ENCODE measurements around the gene ZMYM5. TPM values are rescaled to one million over a fixed set of nuclear protein-coding genes. Genes with fewer than 3 reads are reported as not detected.
"Not testable (repeated sequence)": the region's sequence is repeated elsewhere in the genome, so short reads cannot be mapped to it uniquely, and the experiment has no call there.

ZMYM5 gene
- total RNA-seq, 2 donors from 2014 or later = 6.4 to 13.8 TPM

DNA sequence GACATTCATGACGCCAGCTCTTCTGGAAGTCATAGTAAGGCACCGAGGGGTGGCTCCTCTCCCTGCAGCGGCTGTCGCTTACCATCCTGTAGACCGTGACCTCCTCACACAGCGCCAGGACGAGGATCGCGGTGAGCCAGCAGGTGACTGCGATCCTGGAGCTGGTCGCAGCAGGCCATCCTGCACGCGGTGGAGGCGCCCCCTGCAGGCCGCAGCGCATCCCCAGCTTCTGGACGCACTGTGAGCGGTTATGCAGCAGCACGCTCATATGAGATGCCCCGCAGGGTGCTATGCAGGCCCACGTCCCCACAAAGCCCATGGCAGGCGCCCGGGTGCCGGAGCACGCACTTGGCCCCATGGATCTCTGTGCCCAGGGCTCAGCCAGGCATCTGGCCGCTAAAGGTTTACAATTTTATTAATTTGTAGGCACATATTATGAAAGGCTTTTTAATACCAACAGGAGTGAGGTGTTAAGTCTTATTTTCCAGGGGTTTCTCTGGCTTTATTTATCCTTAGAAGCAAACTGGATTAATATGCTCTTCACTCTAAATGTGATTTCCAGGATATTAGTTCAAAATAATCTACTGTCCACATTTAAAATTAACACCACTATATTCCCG, 45.1 kb downstream of the ZMYM5 start:
- intact Hi-C loops (cut with DNase I) = no loop called here
- DNase-seq = peak; percentile 42
- no peak overlapping the region for H3K27ac ChIP-seq
- no peaks in the 10 kb centered on the region for H3K4me1 ChIP-seq
- TF ChIP-seq, protein P1, sequence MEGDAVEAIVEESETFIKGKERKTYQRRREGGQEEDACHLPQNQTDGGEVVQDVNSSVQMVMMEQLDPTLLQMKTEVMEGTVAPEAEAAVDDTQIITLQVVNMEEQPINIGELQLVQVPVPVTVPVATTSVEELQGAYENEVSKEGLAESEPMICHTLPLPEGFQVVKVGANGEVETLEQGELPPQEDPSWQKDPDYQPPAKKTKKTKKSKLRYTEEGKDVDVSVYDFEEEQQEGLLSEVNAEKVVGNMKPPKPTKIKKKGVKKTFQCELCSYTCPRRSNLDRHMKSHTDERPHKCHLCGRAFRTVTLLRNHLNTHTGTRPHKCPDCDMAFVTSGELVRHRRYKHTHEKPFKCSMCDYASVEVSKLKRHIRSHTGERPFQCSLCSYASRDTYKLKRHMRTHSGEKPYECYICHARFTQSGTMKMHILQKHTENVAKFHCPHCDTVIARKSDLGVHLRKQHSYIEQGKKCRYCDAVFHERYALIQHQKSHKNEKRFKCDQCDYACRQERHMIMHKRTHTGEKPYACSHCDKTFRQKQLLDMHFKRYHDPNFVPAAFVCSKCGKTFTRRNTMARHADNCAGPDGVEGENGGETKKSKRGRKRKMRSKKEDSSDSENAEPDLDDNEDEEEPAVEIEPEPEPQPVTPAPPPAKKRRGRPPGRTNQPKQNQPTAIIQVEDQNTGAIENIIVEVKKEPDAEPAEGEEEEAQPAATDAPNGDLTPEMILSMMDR (IDR thresholded peaks at IDR 0.05) = peak; percentile 21
- H3K9ac ChIP-seq (ENCODE audit: low read depth in 2 of 2, low read length in 2 of 2) = no peak overlapping the region
- no peaks in the 10 kb centered on the region for H3K36me3 ChIP-seq
- H3K9me3 ChIP-seq = no peaks in the 10 kb centered on the region
- no peaks in the 10 kb centered on the region for H3K27me3 ChIP-seq
- H3K4me3 ChIP-seq = no peak overlapping the region

DNA sequence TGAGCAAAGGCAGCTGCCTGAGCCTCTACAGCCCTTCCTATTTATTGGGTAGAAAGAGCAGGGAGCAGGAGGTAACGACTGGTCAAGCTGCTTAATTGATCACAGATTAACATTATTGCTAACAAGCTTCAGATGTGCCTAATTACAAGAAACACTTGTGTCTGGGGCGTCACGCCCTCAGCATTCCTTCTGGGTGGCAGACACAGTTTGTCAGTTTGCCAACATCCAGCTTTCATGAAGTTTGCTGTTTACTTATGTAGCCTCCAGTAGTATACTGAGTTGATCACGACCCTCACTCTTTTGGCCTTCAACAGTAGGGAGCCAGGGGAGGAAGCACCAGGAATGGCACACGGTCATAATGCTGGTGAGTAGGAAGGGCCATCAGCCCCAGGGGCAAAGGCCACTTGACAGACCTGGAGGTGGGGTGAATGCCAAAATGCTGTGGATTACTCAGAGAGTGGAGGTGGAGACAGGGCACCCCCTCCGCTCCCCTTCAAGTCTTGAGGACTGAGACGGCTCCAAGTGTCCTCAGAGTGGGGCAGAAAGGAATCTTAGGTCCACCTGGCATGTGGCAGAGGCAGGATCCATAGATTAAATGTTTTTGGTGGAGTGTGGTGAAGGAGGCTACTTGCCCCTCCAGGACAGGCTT, 45.8 kb downstream of the ZMYM5 start:
- no peaks in the 10 kb centered on the region for H3K27me3 ChIP-seq
- DNase-seq = no peak
- intact Hi-C loops (cut with DNase I) = no loop called here
- H3K4me3 ChIP-seq = no peak overlapping the region
- H3K9me3 ChIP-seq = no peaks in the 10 kb centered on the region
- no peak overlapping the region for H3K9ac ChIP-seq (ENCODE audit: low read depth in 2 of 2, low read length in 2 of 2)
- no peaks in the 10 kb centered on the region for H3K36me3 ChIP-seq
- H3K27ac ChIP-seq = no peak overlapping the region
- TF ChIP-seq, protein P1 (IDR thresholded peaks at IDR 0.05) = no peak
- H3K4me1 ChIP-seq = no peaks in the 10 kb centered on the region

DNA sequence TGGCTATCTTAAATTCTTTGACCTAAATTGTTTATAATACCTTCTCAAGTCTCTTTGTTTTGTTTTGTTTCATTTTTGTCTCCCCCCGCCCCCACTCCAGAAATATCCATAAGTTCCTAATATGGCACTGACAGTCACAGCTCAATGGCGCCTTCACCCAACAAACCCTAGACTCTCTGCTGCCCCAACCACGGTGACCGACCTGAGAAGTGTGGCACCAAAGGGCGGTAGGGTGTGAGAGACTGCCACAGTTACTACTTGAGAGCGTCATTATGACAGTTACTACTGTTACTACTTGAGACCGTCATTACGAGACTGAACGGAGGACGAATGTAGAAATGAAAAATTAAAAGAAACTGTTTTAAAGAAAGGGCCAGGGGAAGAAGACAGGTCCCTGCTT, 46.3 kb downstream of the ZMYM5 start:
- H3K36me3 ChIP-seq = no peaks in the 10 kb centered on the region

DNA sequence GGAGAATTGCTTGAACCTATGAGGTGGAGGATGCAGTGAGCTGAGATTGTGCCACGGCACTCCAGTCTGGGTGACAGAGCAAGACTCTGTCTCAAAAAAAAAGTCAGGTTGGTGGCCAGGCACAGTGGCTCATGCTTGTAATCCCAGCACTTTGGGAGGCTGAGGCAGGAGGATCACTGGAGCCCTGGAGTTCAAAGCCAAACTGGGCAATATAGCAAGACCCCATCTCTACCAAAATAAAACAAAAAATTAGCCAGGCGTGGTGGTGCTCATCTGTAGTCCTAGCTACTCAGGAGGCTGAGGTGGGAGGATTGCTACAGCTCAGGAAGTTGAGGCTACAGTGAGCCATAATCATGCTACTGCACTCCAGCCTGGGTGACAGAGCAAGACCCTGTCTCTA, 47.6 kb downstream of the ZMYM5 start:
- H3K4me3 ChIP-seq; H3K27ac ChIP-seq; intact Hi-C loops (cut with DNase I); H3K9ac ChIP-seq (ENCODE audit: low read depth in 2 of 2, low read length in 2 of 2); H3K27me3 ChIP-seq; H3K36me3 ChIP-seq; H3K4me1 ChIP-seq; DNase-seq; H3K9me3 ChIP-seq: not testable (repeated sequence)

More for the DNA sequence above, 46.3 kb downstream of the ZMYM5 start:
- Histone ChIP-seq H3K4me3 (no peak overlapping the region), H3K27me3 (no peaks in the 10 kb centered on the region), H3K4me1 (no peaks in the 10 kb centered on the region), H3K9ac (ENCODE audit: low read depth in 2 of 2, low read length in 2 of 2) (no peak overlapping the region), H3K9me3 (no peaks in the 10 kb centered on the region), H3K27ac (no peak overlapping the region)
- no peak for DNase-seq
- TF ChIP-seq, protein P1 (IDR thresholded peaks at IDR 0.05) = no peak
- intact Hi-C loops (cut with DNase I) = no loop called here

DNA sequence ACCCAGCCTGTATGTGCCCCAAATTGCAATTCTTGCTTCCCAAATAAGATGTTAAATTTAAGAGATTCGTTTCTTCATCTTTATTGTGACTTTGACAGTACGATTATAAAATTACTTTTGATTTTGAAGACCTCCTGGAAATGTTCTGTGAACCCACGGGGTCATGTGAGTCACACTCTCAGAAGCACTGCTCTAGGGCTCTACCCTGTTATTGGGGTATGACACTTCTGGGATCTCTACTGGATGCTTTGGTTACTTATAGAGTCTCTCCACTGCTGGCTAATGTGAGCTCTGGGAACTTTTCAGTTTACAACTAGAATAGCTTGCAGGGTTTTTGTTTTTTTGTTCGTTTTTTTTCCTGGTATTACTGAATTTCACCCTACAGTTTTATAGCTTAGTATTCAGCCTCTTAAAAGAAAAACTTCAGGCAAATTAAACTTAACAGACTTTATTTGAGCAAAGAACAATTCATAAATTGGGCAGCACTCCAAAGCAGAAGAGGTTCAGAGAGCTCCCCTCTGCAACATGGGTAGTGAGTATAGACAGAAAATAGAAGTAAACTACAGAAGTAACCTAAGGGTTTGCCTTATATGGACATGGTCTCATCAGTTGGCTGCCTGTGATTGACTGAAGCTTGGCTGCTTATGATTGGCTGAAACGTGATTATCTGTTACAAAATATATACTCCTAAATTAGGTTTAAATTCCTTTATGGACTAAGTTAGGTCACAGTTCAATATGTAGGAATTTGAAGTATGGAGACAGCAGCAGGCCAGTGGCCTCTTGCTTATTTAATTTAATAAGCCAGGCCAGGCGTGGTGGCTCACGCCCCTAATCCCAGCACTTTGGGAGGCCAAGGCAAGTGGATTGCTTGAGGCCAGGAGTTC, 52.2 kb downstream of the ZMYM5 start:
- Histone ChIP-seq H3K4me1 (no peaks in the 10 kb centered on the region), H3K27me3 (no peaks in the 10 kb centered on the region), H3K36me3 (no peaks in the 10 kb centered on the region), H3K9me3 (no peaks in the 10 kb centered on the region), H3K27ac (no peak overlapping the region), H3K9ac (ENCODE audit: low read depth in 2 of 2, low read length in 2 of 2) (no peak overlapping the region), H3K4me3 (no peak overlapping the region)
- TF ChIP-seq, protein P1 (IDR thresholded peaks at IDR 0.05) = no peak
- intact Hi-C loops (cut with DNase I) = no loop called here
- DNase-seq = no peak
